Mesothelial cell of epicardium (in vitro differentiated cells): Measurements from ENCODE around the gene KLRC4. TPM values are rescaled to one million over a fixed set of nuclear protein-coding genes. Genes with fewer than 3 reads are reported as not detected.
"Not testable (repeated sequence)": the region's sequence is repeated elsewhere in the genome, so short reads cannot be mapped to it uniquely, and the experiment has no call there.

Experiments
- DNase-seq, 2 experiments: peaks; one replicate each; pipeline ENCODE4 v3.0.0; 2021; ENCODE audit warnings: low spot score in 2 of 2; ENCODE audit not compliant: unreplicated experiment in 2 of 2
- H3K27ac Mint-ChIP-seq: 2 replicates; pipeline ENCODE4 v1.8.0; 2021; ENCODE audit warnings: mixed read lengths
- H3K27me3 Mint-ChIP-seq: 2 replicates; pipeline ENCODE4 v1.8.0; 2021; ENCODE audit warnings: low read depth, mixed read lengths
- H3K36me3 Mint-ChIP-seq: 2 replicates; pipeline ENCODE4 v1.8.0; 2021; ENCODE audit warnings: mixed read lengths
- H3K4me1 Mint-ChIP-seq: 2 replicates; pipeline ENCODE4 v1.8.0; 2021; ENCODE audit warnings: mixed read lengths
- H3K4me3 Mint-ChIP-seq: 2 replicates; pipeline ENCODE4 v1.8.0; 2021; ENCODE audit warnings: mild to moderate bottlenecking, moderate library complexity, mixed read lengths
- H3K9me3 Mint-ChIP-seq: 2 replicates; pipeline ENCODE4 v1.8.0; 2021; ENCODE audit warnings: mixed read lengths
- total RNA-seq: library from RNA; stranded (reverse); gene quantifications from 3 replicates; pipeline ENCODE4 v1.2.1, GENCODE V29; 2021
- TF ChIP-seq, protein P1 (sequence below): fragments of 200-600 bp; sonication (generic); IDR thresholded peaks from one replicate; pipeline ENCODE4 v1.5.0; 2021; ENCODE audit warnings: antibody characterized with exemption; ENCODE audit not compliant: unreplicated experiment

Gene KLRC4
- total RNA-seq, 1 donor from 2014 or later = not detected

DNA sequence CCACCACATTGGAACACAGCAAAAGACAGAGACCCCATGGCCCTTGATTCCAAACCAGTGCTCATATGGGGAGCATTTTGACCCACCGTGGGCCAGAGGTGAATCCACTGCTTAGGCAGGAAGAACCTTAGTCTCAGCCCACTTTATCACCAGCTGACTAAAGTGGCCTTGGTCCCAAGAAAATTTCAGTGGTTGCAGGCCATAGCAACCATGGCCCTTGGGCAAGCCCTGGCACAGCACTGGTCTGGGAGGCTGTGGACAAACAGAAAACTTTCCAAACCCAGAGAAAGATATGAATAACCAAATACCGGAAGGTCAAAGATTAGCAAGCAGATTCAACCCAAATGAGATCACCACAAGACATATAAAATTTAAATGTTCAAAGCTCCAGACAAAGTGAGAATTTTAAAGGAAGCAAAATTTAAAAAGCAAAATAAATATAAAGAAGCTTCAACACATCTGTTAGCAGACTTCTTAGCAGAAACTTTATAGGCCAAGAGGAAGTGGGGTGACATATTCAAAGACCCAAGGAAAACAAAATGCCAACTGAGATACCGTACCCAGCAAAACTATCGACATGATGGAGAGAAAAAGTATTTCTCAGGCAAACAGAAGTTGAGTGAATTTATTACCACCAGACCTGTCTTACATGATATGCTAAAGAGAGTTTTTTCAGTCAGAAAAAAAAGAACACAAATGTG is 27.5 kb downstream of the KLRC4 start:
- peaks cover 29% of the 10 kb centered on the region for H3K9me3 Mint-ChIP-seq
- DNase-seq = no peak
- no peak overlapping the region for H3K27ac Mint-ChIP-seq
- H3K4me1 Mint-ChIP-seq = no peaks in the 10 kb centered on the region
- no peak overlapping the region for H3K4me3 Mint-ChIP-seq
- TF ChIP-seq, protein P1, sequence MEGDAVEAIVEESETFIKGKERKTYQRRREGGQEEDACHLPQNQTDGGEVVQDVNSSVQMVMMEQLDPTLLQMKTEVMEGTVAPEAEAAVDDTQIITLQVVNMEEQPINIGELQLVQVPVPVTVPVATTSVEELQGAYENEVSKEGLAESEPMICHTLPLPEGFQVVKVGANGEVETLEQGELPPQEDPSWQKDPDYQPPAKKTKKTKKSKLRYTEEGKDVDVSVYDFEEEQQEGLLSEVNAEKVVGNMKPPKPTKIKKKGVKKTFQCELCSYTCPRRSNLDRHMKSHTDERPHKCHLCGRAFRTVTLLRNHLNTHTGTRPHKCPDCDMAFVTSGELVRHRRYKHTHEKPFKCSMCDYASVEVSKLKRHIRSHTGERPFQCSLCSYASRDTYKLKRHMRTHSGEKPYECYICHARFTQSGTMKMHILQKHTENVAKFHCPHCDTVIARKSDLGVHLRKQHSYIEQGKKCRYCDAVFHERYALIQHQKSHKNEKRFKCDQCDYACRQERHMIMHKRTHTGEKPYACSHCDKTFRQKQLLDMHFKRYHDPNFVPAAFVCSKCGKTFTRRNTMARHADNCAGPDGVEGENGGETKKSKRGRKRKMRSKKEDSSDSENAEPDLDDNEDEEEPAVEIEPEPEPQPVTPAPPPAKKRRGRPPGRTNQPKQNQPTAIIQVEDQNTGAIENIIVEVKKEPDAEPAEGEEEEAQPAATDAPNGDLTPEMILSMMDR = no peak
- no peaks in the 10 kb centered on the region for H3K27me3 Mint-ChIP-seq
- H3K36me3 Mint-ChIP-seq = peaks cover 49% of the 10 kb centered on the region

DNA sequence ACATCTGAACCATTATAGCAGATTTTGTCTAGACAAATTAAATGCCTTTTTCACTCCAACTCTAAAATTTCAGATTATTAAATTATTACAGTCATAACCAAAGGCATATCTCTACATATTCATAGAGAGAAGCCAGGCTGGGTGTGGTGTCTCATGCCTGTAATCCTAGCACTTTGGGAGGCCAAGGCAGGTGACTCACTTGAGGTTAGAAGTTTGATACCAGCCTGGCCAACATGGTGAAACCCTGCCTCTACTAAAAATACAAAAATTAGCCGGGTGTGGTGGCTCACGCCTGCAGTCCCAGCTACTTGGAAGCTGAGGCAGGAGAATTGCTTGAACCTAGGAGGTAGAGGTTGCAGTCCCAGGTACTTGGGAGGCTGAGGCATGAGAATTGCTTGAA is 30.8 kb downstream of the KLRC4 start:
- not testable (repeated sequence) for H3K4me3 Mint-ChIP-seq

DNA sequence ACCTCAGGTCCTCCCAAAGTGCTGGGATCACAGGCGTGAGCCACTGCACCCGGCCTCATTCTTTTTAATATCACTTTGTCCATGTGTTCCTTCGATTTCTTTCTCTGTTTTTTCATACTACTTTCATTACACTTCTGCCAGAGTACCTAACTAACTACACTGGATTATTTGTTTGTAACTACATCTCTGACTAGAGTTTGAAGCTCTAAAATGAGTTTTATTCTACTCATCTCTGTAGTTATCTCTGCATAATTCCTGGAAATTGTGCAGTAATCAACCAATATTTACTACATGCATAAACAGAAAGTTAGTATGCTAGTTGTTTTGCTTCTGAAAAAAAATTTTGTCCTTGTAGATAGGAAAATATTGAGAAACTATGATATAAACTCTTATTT is 34.9 kb downstream of the KLRC4 start:
- H3K9me3 Mint-ChIP-seq = peaks cover 3% of the 10 kb centered on the region
- H3K27me3 Mint-ChIP-seq = no peaks in the 10 kb centered on the region
- H3K4me1 Mint-ChIP-seq = peaks cover 23% of the 10 kb centered on the region
- no peak overlapping the region for H3K4me3 Mint-ChIP-seq
- peaks cover 38% of the 10 kb centered on the region for H3K36me3 Mint-ChIP-seq
- no peak overlapping the region for H3K27ac Mint-ChIP-seq
- no peak for DNase-seq
- TF ChIP-seq, protein P1 = no peak

More for the DNA sequence above, 30.8 kb downstream of the KLRC4 start:
- not testable (repeated sequence) for H3K27ac Mint-ChIP-seq, DNase-seq, H3K4me1 Mint-ChIP-seq, H3K27me3 Mint-ChIP-seq
- peaks cover 19% of the 10 kb centered on the region for H3K9me3 Mint-ChIP-seq
- H3K36me3 Mint-ChIP-seq = peaks cover 54% of the 10 kb centered on the region

DNA sequence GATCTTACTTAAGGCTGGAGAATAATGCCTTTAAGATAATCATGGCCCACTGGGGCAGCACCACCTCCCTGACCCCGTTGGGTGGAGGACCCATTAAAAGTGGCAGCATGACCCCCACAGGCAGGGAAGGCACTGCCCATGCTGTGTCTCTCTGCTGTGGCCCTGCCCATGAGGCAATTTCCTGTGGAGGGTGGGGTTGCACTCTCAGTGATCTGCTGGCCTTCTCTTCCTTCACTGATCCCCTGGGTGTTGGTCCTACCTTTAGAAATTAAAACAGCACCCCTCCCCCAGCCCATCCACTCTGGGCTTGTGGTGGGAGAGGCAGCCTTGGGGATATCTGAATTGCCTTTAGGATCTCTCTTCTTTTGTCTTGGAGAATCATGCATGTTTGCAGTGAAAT is 37.0 kb downstream of the KLRC4 start:
- TF ChIP-seq, protein P1 = no peak
- peaks cover 8% of the 10 kb centered on the region for H3K9me3 Mint-ChIP-seq
- H3K27me3 Mint-ChIP-seq = no peaks in the 10 kb centered on the region
- H3K36me3 Mint-ChIP-seq = peaks cover 45% of the 10 kb centered on the region
- H3K4me1 Mint-ChIP-seq = peaks cover 32% of the 10 kb centered on the region
- DNase-seq = no peak
- no peak overlapping the region for H3K4me3 Mint-ChIP-seq
- H3K27ac Mint-ChIP-seq = peak overlapping the region; percentile 4

DNA sequence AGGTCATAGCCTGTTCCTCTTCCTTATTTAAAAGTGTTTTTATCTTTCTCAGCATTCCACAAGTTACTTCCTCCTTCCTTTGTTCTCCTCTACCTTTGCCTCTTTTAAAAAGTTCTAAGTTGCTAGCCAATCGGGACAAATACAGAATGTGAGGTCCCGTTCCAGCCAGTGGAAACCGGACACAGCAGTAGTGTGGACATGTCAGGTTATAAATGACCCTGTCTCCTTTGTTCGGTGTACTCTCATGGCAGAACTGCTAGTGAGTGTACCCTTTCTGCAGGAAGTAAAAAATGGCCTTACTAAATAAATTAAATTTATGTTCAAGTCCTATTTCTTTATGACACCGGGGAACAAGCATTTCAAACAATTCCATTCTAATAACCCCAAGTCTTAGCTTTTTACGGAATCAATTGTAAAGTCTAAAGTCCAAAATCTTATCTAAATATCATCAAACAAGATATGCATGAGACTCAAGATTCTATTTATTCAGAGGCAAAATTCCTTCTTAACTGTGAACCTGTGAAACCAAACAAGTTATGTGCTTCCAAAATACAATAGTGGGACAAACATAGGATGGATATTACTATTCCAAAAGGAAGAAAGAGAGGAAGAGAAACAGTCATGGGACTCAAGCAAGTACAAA is 37.5 kb downstream of the KLRC4 start:
- H3K27ac Mint-ChIP-seq = peak overlapping the region; percentile 92

DNA sequence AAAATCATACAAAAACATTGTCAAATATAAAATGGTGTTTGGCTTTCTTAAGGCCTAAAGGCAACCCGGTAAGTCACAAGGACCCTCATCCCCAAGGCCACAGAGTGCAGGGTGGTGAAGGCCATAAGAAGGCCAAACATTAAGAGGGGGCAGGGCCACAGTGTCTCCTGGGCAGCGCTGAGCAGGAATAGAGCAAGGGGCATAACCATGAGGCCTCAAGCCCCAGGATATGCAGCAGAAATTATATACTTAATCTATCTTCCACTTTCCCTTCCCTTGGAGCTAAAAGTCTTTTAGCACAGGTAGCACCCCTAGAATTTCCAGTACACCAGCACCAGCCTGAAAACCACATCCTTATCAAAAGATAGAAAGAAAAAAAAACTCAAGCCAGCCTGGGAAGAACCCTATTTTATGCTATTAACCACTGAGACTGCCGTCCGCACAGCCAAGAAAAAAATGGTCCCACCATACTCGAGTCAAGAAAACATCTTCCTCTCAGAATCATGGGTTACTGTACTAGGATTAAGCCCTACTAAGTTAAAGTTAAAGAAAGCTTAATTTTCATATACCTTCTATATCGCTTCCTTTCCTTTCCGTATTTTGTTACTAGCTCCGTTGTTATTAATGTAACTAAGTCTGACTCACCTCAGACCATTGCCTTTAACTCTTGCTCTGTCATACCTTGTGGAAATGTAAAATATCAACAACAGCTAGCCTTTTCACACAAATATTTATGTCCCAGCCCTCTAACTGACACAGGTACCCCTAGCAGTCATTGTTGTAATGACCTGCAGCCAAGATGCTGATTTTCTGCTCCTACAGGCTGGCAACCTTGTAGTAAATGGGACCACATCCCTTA is 39.8 kb downstream of the KLRC4 start:
- H3K4me3 Mint-ChIP-seq = no peak overlapping the region
- H3K9me3 Mint-ChIP-seq = peaks cover 4% of the 10 kb centered on the region
- peaks cover 37% of the 10 kb centered on the region for H3K36me3 Mint-ChIP-seq
- H3K4me1 Mint-ChIP-seq = peaks cover 32% of the 10 kb centered on the region
- no peak for DNase-seq
- TF ChIP-seq, protein P1 = no peak
- H3K27me3 Mint-ChIP-seq = no peaks in the 10 kb centered on the region
- peak overlapping the region; percentile 41 for H3K27ac Mint-ChIP-seq

More for the DNA sequence above, 37.5 kb downstream of the KLRC4 start:
- H3K4me3 Mint-ChIP-seq, H3K9me3 Mint-ChIP-seq, H3K27me3 Mint-ChIP-seq, DNase-seq: not testable (repeated sequence)
- Mint-ChIP-seq H3K36me3 (peaks cover 46% of the 10 kb centered on the region), H3K4me1 (peaks cover 32% of the 10 kb centered on the region)
